HepG2 (cell line): ENCODE data around the gene LOXL3. TPM values are rescaled to one million over a fixed set of nuclear protein-coding genes. Genes with fewer than 3 reads are reported as not detected.

Source experiments
- ATAC-seq: fragments of 200-7000 bp; cut with Tn5 transposase; 3 replicates; pipeline ENCODE4 v1.9.1; 2020; ENCODE audit warnings: mild to moderate bottlenecking, moderate library complexity
- BruUV-seq: library from RNA; stranded (reverse); fragments of 400-500 nt; replicated peaks from 2 replicates; lab custom pipeline; 2021; lab: Mats Ljungman, UMichigan
- CTCF ChIA-PET: fragments of 300-600 bp; formaldehyde crosslinking; extraction: SDS; loops from one replicate; lab custom pipeline; 2021; ENCODE audit warnings: low total read pairs, inconsistent platforms, low intra/inter-chr PET ratio; lab: Yijun Ruan, JAX
- POLR2A ChIA-PET: fragments of 350-600 bp; sonication (Branson Sonifier 250); formaldehyde crosslinking; loops from one replicate; lab custom pipeline; 2020; ENCODE audit warnings: antibody characterized with exemption, inconsistent platforms; lab: Yijun Ruan, JAX
- DNase-seq: peaks from one replicate; pipeline ENCODE4 v3.0.0-alpha.2; 2015; ENCODE audit warnings: low spot score
- FAIRE-seq: peaks from 3 replicates; lab custom pipeline; 2011; peaks lifted over from hg19 to GRCh38; lab: Jason Lieb, UNC
- H2AFZ ChIP-seq: one replicate; pipeline ENCODE4 v1.6.1; 2011; ENCODE audit warnings: low read length, inconsistent platforms
- H3K27ac ChIP-seq: fragments of 300-600 bp; 3 replicates; pipeline ENCODE4 v1.8.0; 2011; ENCODE audit warnings: mixed run types, mild to moderate bottlenecking, mixed read lengths, low read length, inconsistent platforms; ENCODE audit not compliant: insufficient read depth; ENCODE audit errors: extremely low read length
- H3K27me3 ChIP-seq, 2 experiments: fragments of 200-600 bp in 1 of 2; 2 replicates in 1 of 2; 3 replicates in 1 of 2; pipeline versions ENCODE4 v1.6.0 to v1.8.0; 2011; ENCODE audit warnings: low read length in 2 of 2, mild to moderate bottlenecking in 2 of 2, moderate library complexity in 2 of 2, inconsistent platforms in 1 of 2; ENCODE audit not compliant: insufficient read depth in 2 of 2, control insufficient read depth in 1 of 2
- H3K36me3 ChIP-seq, 2 experiments: fragments of 200-600 bp in 1 of 2; replicated peaks in 1 of 2; 2 replicates in 1 of 2; 3 replicates in 1 of 2; pipeline versions ENCODE4 v1.5.1 to v1.8.0; 2011; ENCODE audit warnings: low read length in 2 of 2, inconsistent platforms in 1 of 2; ENCODE audit not compliant: insufficient read depth in 2 of 2, control insufficient read depth in 1 of 2
- H3K4me1 ChIP-seq: 2 replicates; pipeline ENCODE4 v1.5.1; 2012; ENCODE audit warnings: low read length, inconsistent platforms; ENCODE audit not compliant: insufficient read depth
- H3K4me2 ChIP-seq: 2 replicates; pipeline ENCODE4 v1.6.0; 2011; ENCODE audit warnings: low read depth, low read length, inconsistent platforms
- H3K4me3 ChIP-seq, 3 experiments: fragments of 200-600 bp in 1 of 3; sonication (generic), shearing (Covaris generic) in 1 of 3; replicated peaks in 1 of 3; 2 replicates each; pipeline ENCODE4 v1.5.1; 2011 to 2016; ENCODE audit warnings: low read length in 3 of 3, inconsistent platforms in 2 of 3, low read depth in 2 of 3, mild to moderate bottlenecking in 2 of 3, control low read depth in 1 of 3, mixed read lengths in 1 of 3; ENCODE audit not compliant: insufficient read depth in 1 of 3
- H3K79me2 ChIP-seq: one replicate; pipeline ENCODE4 v1.6.1; 2011; ENCODE audit warnings: low read length, inconsistent platforms; ENCODE audit not compliant: insufficient read depth
- H3K9ac ChIP-seq: 2 replicates; pipeline ENCODE4 v1.6.0; 2011; ENCODE audit warnings: mild to moderate bottlenecking, low read depth, low read length, inconsistent platforms; ENCODE audit not compliant: insufficient read depth
- H3K9me3 ChIP-seq: 2 replicates; pipeline ENCODE4 v1.5.1; 2012; ENCODE audit warnings: mild to moderate bottlenecking, low read length
- H4K20me1 ChIP-seq: 2 replicates; pipeline ENCODE4 v1.6.0; 2011; ENCODE audit warnings: inconsistent platforms, mild to moderate bottlenecking, low read length, moderate library complexity; ENCODE audit not compliant: insufficient read depth
- FOXM1 ChIP-seq: sonication (generic); formaldehyde crosslinking; IDR thresholded peaks from 2 replicates; pipeline ENCODE4 v1.5.0; 2020; ENCODE audit warnings: missing genetic modification reagents
- HOXA5 ChIP-seq: sonication (generic); formaldehyde crosslinking; IDR thresholded peaks from 2 replicates; pipeline ENCODE4 v1.4.0; 2020; ENCODE audit warnings: missing genetic modification reagents
- KDM6A ChIP-seq: IDR thresholded peaks from 2 replicates; pipeline ENCODE4 v1.6.1; 2016; ENCODE audit warnings: low read depth
- MTA1 ChIP-seq: sonication (generic); formaldehyde crosslinking; IDR thresholded peaks from 2 replicates; pipeline ENCODE4 v1.4.0; 2020; ENCODE audit warnings: missing genetic modification reagents, mild to moderate bottlenecking, borderline replicate concordance
- PAX8 ChIP-seq: sonication (generic); formaldehyde crosslinking; IDR thresholded peaks from 2 replicates; pipeline ENCODE4 v1.8.0; 2022; ENCODE audit warnings: mild to moderate bottlenecking, missing genetic modification reagents, borderline replicate concordance
- PITX1 ChIP-seq: sonication (generic); formaldehyde crosslinking; IDR thresholded peaks from 2 replicates; pipeline ENCODE4 v1.5.1; 2020; ENCODE audit warnings: mild to moderate bottlenecking, missing genetic modification reagents
- PLRG1 ChIP-seq: fragments of 450-650 bp; conservative IDR thresholded peaks from 2 replicates; pipeline ENCODE4 v1.6.1; 2016
- PRPF4 ChIP-seq: fragments of 200-400 bp; formaldehyde crosslinking; IDR thresholded peaks from 2 replicates; pipeline ENCODE4 v1.6.1; 2016; ENCODE audit warnings: low read length, low read depth; ENCODE audit not compliant: poor library complexity, severe bottlenecking
- ZBTB38 ChIP-seq: sonication (generic); formaldehyde crosslinking; IDR thresholded peaks from 2 replicates; pipeline ENCODE4 v1.5.1; 2020; ENCODE audit warnings: mild to moderate bottlenecking, missing genetic modification reagents
- ZC3H13 ChIP-seq: sonication (generic); formaldehyde crosslinking; IDR thresholded peaks from 2 replicates; pipeline ENCODE4 v1.8.1; 2023; ENCODE audit warnings: mild to moderate bottlenecking, missing genetic modification reagents, moderate library complexity
- ZNF556 ChIP-seq: sonication (generic); formaldehyde crosslinking; IDR thresholded peaks from 2 replicates; pipeline ENCODE4 v1.4.0; 2020; ENCODE audit warnings: mild to moderate bottlenecking, missing genetic modification reagents, borderline replicate concordance
- ZNF672 ChIP-seq: sonication (generic); formaldehyde crosslinking; IDR thresholded peaks from 2 replicates; pipeline ENCODE4 v1.8.1; 2022; ENCODE audit warnings: missing genetic modification reagents
- WGBS: methylation state at CpG from one replicate; pipeline ENCODE4 v1.1.6; 2017; ENCODE audit warnings: low lambda C conversion rate; 5-methylcytosine and 5-hydroxymethylcytosine counted together
- in situ Hi-C: cut with HindIII; loops from 2 replicates; pipeline ENCODE4 v1.10.0; 2017; ENCODE audit warnings: low pct_unique_long_range_greater_than_20kb; ENCODE audit not compliant: extremely low pct_ligation_motif_present
- intact Hi-C: fragments of 100-400 bp; cut with micrococcal nuclease; formaldehyde crosslinking; loops from one replicate; pipeline ENCODE4 v1.10.0; 2022; ENCODE audit not compliant: unreplicated experiment
- polyA plus RNA-seq, 8 experiments: library from polyadenylated mRNA; depleted of rRNA in 3 of 8; stranded (reverse) in 7 of 8; unstranded in 1 of 8; fragments of >200 nt; fragmentation: Illumina TruSeq in 4 of 8; extraction: Trizol in 4 of 8; gene quantifications; 2 replicates each; pipeline versions ENCODE4 v1.2.1 to v1.2.3, GENCODE V29; 2011 to 2016; ENCODE audit warnings: low read depth in 4 of 8, missing spikeins in 1 of 8, mixed read lengths in 1 of 8; ENCODE audit not compliant: insufficient read depth in 1 of 8
- total RNA-seq, 5 experiments: library from RNA; depleted of rRNA; stranded (reverse); fragments of >200 nt; fragmentation: Illumina TruSeq; extraction: Trizol; gene quantifications; 2 replicates each; pipeline ENCODE4 v1.2.3, GENCODE V29; 2016; ENCODE audit warnings: low read depth in 1 of 5
- TF ChIP-seq, protein P1 (sequence below): sonication (generic); formaldehyde crosslinking; IDR thresholded peaks from 2 replicates; pipeline ENCODE4 v1.5.1; 2020; ENCODE audit warnings: missing genetic modification reagents, mild to moderate bottlenecking, borderline replicate concordance
- TF ChIP-seq, protein P2 (sequence below): sonication (generic); formaldehyde crosslinking; IDR thresholded peaks from 2 replicates; pipeline ENCODE4 v1.8.0; 2022; ENCODE audit warnings: missing genetic modification reagents, mild to moderate bottlenecking, moderate library complexity, borderline replicate concordance
- TF ChIP-seq, protein P3 (sequence below): sonication (generic); formaldehyde crosslinking; IDR thresholded peaks from 2 replicates; pipeline ENCODE4 v1.4.0; 2020; ENCODE audit warnings: missing genetic modification reagents
- TF ChIP-seq, protein P4 (sequence below): sonication (generic); formaldehyde crosslinking; IDR thresholded peaks from 2 replicates; pipeline ENCODE4 v1.4.0; 2020; ENCODE audit warnings: missing genetic modification reagents
- TF ChIP-seq, protein P5 (sequence below): sonication (generic); formaldehyde crosslinking; IDR thresholded peaks from 2 replicates; pipeline ENCODE4 v1.8.1; 2023; ENCODE audit warnings: mild to moderate bottlenecking, missing genetic modification reagents, borderline replicate concordance

LOXL3 gene
- total and polyA plus RNA-seq, 2 of the 13 experiments (the other 11 are each of a cell fraction or from before 2014, with no cell fraction given) = 0.55 to 6.5 TPM

DNA sequence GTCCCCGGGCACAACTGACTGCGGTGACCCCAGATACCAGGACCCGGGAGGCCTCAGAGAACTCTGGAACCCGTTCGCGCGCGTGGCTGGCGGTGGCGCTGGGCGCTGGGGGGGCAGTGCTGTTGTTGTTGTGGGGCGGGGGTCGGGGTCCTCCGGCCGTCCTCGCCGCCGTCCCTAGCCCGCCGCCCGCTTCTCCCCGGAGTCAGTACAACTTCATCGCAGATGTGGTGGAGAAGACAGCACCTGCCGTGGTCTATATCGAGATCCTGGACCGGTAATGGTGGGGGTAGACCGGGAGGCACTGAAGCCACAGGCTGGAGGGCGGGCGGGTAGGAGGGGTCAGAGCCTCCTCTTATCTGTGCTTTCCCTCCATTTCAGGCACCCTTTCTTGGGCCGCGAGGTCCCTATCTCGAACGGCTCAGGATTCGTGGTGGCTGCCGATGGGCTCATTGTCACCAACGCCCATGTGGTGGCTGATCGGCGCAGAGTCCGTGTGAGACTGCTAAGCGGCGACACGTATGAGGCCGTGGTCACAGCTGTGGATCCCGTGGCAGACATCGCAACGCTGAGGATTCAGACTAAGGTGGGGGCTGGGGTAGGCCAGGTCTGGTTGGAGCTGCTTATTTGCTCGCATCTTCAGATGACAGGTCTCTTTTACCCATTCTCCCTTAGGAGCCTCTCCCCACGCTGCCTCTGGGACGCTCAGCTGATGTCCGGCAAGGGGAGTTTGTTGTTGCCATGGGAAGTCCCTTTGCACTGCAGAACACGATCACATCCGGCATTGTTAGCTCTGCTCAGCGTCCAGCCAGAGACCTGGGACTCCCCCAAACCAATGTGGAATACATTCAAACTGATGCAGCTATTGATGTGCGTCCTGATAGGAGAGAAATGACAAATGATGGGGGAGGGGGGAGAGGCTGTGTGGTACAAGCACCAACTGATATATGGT lies 23.2 kb downstream of the LOXL3 start:
- CTCF ChIA-PET = interaction anchor here (1.5 to 1.9 kb wide), 2 partner anchors 23 to 47 kb away, joined by 3 to 5 read pairs; partner anchors contain the start of genes CCDC142, PCGF1 and TTC31
- no peaks in the 10 kb centered on the region for H4K20me1 ChIP-seq
- intact Hi-C loops = no loop called here
- H3K79me2 ChIP-seq = peaks cover 36% of the 10 kb centered on the region
- no peak overlapping the region for H2AFZ ChIP-seq
- FAIRE-seq (no peak), ATAC-seq (peak; percentile 8), DNase-seq (no peak)
- peaks cover 46% of the 10 kb centered on the region for H3K4me1 ChIP-seq
- no peaks in the 10 kb centered on the region for H3K9me3 ChIP-seq
- H3K27me3 ChIP-seq = no peaks in the 10 kb centered on the region; a peak in 1 of 5 replicates
- POLR2A ChIA-PET = interaction anchor here (0.6 to 5.9 kb wide), 25 partner anchors 8 to 352 kb away, joined by 3 to 93 read pairs (median 6); partner anchors contain the start of genes CCDC142, INO80B, LBX2 and LOXL3
- H3K4me3 ChIP-seq = peak overlapping the region; percentile 84 to 100 (median 100)
- H3K27ac ChIP-seq = peak overlapping the region; percentile 95
- peak overlapping the region; percentile 99 for H3K9ac ChIP-seq
- H3K4me2 ChIP-seq = peak overlapping the region; percentile 88
- H3K36me3 ChIP-seq = peaks cover 19 to 33% of the 10 kb centered on the region in 2 experiments
- BruUV-seq = no TSS peak
- in situ Hi-C loops = no loop called here
- WGBS = 48% methylated on average over 33 of the region's 54 CpGs
- TF ChIP-seq, protein P1, sequence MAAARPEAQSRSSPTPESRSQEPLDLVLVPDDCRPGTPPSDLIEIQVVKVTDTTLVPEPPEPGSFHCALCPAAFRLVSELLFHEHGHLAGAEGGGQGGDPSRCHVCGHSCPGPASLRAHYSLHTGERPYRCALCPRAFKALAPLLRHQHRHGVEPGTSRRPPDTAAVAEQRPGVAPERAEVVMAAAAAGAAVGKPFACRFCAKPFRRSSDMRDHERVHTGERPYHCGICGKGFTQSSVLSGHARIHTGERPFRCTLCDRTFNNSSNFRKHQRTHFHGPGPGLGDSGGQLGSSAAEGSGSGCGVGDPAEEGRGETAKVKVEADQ (CRISPR knock-in tag) = peak; percentile 7; the same call in 1 of the 2 replicates
- no peak for TF ChIP-seq KDM6A
- no peak for TF ChIP-seq HOXA5
- TF ChIP-seq, protein P2, sequence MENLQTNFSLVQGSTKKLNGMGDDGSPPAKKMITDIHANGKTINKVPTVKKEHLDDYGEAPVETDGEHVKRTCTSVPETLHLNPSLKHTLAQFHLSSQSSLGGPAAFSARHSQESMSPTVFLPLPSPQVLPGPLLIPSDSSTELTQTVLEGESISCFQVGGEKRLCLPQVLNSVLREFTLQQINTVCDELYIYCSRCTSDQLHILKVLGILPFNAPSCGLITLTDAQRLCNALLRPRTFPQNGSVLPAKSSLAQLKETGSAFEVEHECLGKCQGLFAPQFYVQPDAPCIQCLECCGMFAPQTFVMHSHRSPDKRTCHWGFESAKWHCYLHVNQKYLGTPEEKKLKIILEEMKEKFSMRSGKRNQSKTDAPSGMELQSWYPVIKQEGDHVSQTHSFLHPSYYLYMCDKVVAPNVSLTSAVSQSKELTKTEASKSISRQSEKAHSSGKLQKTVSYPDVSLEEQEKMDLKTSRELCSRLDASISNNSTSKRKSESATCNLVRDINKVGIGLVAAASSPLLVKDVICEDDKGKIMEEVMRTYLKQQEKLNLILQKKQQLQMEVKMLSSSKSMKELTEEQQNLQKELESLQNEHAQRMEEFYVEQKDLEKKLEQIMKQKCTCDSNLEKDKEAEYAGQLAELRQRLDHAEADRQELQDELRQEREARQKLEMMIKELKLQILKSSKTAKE (CRISPR knock-in tag) = 0 out of 2 replicates have a peak, but pooled peaks have one; percentile 31
- 0 out of 2 replicates have a peak, but pooled peaks have one; percentile 50 for TF ChIP-seq ZNF672
- TF ChIP-seq ZC3H13 (CRISPR knock-in tag) = 0 out of 2 replicates have a peak, but pooled peaks have one; percentile 17
- TF ChIP-seq, protein P3, sequence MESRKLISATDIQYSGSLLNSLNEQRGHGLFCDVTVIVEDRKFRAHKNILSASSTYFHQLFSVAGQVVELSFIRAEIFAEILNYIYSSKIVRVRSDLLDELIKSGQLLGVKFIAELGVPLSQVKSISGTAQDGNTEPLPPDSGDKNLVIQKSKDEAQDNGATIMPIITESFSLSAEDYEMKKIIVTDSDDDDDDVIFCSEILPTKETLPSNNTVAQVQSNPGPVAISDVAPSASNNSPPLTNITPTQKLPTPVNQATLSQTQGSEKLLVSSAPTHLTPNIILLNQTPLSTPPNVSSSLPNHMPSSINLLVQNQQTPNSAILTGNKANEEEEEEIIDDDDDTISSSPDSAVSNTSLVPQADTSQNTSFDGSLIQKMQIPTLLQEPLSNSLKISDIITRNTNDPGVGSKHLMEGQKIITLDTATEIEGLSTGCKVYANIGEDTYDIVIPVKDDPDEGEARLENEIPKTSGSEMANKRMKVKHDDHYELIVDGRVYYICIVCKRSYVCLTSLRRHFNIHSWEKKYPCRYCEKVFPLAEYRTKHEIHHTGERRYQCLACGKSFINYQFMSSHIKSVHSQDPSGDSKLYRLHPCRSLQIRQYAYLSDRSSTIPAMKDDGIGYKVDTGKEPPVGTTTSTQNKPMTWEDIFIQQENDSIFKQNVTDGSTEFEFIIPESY = 0 out of 2 replicates have a peak, but pooled peaks have one; percentile 7
- peak; percentile 98 for TF ChIP-seq ZBTB38
- TF ChIP-seq, protein P4, sequence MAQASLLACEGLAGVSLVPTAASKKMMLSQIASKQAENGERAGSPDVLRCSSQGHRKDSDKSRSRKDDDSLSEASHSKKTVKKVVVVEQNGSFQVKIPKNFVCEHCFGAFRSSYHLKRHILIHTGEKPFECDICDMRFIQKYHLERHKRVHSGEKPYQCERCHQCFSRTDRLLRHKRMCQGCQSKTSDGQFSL (CRISPR knock-in tag) = peak; percentile 60
- TF ChIP-seq, protein P5, sequence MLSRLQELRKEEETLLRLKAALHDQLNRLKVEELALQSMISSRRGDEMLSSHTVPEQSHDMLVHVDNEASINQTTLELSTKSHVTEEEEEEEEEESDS (CRISPR knock-in tag) = 0 out of 2 replicates have a peak, but pooled peaks have one; percentile 1
- no peak for TF ChIP-seq FOXM1 (CRISPR knock-in tag)
- 0 out of 2 replicates have a peak, but pooled peaks have one; percentile 23 for TF ChIP-seq PITX1 (CRISPR knock-in tag)
- TF ChIP-seq PLRG1 = no peak
- TF ChIP-seq PRPF4 = peak; percentile 92
- peak; percentile 2; the same call in 1 of the 2 replicates for TF ChIP-seq PAX8 (CRISPR knock-in tag)
- TF ChIP-seq MTA1 = peak; percentile 52; the same call in 1 of the 2 replicates
- TF ChIP-seq ZNF556 = 0 out of 2 replicates have a peak, but pooled peaks have one; percentile 2
